ENCODE data around the gene UROC1.

- TF ChIP-seq POLR2AphosphoS5 (IDR thresholded peaks at IDR 0.05; ENCODE audit: borderline replicate concordance, low read depth, low read length) (no peak), EZH2 (IDR thresholded peaks at IDR 0.05) (no peak), FOXP2 (optimal IDR thresholded peaks at IDR 0.05; ENCODE audit: control extremely low read depth, extremely low read length, insufficient read depth) (no peak)
Observed at GRCh38 chr3:126486360-126486847, 31.2 kb downstream of the UROC1 start.

All from SK-N-MC (cell line).